Measurements from ENCODE around the gene USP9X. TPM values are rescaled to one million over a fixed set of nuclear protein-coding genes. Genes with fewer than 3 reads are reported as not detected.
A peak's percentile ranks its signal among the peaks of the same experiment; 100 is the strongest.
"Not testable (repeated sequence)": the region's sequence is repeated elsewhere in the genome, so short reads cannot be mapped to it uniquely, and the experiment has no call there.

Gene USP9X
- polyA plus RNA-seq, 3 donors, result 65.4 to 67.9 (median 65.8) TPM

DNA sequence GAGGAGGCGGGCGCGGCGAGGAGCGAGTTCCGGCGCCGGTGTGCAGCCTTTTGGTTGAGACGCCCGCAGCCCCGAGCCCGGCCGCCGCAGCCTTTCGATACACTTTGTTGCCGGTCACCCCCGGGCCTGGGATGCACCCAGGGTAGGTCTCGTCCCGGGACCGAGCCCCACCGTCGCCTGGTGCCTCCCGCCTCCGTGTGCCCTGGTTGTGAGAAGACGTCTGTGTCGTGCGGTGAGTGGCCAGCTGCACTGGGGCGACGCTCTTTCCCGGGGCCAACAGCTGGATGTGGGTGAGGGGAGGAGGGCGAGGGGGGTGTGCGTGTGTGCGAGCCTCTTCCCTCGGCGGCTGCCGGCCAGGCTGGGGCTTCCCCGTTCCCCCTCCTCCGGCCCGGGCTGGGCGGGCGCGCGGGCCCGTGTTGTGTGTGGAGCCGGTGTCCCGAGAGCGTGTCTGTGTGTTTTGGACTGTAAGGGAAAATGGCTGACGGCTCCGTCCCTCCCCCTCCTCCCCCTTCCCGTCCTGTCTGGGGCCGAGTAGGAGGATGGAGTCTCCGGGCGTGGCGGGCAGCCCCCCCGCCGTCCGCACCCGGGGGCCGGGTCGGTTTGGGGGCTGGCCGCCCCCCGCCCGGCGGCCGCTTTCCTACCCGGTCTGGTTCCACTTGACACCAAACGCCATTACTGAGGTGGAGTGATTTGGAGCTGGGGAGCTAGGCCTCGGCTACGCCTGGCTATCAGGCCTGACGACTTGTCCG, 807 bp downstream of the USP9X start:
- DNase-seq (ENCODE audit: low read depth in 3 of 3, low spot score in 2 of 3), result no peak

DNA sequence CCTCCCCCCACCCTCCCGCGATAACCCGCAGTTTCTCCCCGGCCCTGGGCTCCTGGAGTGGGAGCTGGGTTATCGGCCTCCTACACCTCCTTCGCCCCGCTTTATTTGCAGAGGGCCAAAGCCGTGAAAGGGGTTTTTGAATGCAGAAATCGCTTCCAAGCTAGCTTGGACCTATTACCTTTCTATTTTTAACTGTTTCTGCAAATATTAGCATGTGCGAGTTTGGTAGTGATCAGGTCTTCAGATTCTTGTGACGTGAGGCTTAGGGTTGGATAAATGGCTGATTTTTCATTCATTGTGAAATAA, 1.3 kb downstream of the USP9X start:
- no peak for DNase-seq (ENCODE audit: low read depth in 3 of 3, low spot score in 2 of 3)

DNA sequence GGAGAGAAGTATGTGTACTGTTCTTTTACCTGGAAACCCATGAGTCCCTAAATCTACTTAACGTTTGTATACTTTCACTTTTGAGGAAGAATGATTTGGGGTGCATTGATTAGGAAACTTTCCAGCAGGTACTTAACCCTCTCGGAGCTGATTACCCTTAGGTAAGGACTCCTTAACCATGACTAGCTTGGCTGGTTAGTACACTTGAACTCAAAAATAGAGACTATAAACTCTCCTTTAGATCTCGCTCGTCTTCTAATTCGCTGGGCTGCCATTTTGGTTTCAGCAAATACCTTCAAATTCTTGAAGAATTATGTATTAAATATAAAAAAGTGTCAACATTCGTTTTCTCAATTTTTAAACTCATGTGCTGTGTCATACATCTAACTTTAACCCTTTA, 2.0 kb downstream of the USP9X start:
- no peak for DNase-seq (ENCODE audit: low read depth in 3 of 3, low spot score in 2 of 3)

DNA sequence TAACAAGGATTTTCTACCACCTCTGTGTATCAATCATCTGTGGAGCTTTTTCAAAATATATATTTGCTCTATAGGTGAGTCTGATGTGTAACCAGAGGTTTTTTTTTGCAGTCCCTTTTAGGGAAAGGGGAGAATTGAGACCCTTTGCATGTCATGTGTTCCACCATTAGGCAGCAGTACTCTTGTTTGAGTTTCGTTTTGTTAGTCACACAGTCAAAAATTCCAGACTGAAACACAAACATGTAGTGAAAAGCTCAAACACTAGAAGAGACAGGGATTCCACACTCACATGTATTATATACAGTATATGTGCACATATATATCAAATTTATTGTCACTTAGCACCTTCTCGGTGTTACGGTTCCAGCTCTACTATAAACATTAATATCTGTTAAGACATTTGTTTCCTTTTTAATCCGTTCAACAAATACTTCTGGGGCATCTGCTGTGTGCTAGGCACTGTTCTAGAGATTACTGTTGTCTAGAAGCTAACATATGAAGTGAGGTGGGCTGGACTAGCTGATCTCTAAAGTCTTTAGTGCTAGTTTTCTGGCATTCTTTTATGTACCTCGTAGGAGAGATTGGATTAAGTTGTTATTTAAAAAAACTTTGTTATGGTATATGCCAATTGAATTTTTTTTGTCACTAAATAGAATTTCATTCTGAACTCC, 5.5 kb downstream of the USP9X start:
- no peak for DNase-seq (ENCODE audit: low read depth in 3 of 3, low spot score in 2 of 3)

DNA sequence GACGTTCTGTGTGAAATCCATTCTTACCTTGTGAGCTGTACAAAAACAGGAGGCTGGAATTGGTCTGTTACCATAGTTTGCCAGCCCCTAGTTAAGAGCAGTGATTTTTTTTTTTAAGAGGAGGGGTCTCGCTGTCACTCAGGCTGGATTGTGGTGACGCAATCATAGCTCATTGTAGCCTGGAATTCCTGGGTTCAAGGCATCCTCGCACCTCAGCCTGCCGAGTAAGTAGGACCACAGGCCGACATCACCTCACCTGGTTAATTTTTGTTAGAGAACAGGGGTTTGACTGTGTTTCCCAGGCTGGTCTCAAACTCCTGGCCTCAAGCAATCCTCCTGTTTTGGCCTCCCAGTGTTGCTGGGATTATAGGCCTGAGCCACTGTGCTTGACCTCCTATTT, 7.5 kb downstream of the USP9X start:
- no peak for DNase-seq (ENCODE audit: low read depth in 3 of 3, low spot score in 2 of 3)

DNA sequence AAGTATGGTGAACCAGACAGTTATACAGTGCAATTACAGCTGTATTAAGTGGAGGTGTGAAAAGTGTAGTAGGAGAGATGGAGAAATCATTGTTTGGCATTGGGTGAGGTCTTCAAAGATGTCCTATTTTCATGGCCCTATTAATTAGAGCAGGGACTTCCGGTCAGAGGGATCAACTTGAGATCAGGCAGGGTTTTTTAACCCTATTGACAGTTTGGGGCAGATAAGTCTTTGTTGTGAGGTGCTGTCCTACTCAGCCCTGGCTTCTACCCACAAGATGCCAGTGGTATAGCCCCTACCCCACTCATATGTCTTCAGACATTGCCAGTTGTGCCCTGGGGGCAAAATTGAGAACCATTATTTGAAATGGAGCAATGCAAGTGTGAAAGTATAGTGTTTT, 9.9 kb downstream of the USP9X start:
- DNase-seq (ENCODE audit: low read depth in 3 of 3, low spot score in 2 of 3), result no peak

DNA sequence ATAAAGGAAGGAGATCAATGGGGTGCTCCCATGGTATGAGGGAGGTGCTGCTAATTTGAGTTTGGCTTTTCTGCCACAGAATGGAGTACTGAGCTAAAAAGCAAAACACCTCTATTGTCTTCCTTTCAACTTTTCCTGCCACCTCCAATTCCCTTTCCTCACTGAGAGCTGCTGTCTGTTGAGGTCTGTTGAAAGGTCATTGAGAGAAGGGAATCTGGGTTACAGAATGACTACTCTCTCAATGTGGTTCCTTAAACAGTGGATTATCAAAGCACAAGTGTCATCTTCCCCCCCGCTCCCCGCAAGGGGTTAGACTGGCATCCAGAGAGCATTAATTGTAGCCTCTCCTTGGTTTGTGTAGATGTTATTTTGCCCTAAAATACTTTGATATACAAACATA, 10.7 kb downstream of the USP9X start:
- DNase-seq (ENCODE audit: low read depth in 3 of 3, low spot score in 2 of 3), result no peak

DNA sequence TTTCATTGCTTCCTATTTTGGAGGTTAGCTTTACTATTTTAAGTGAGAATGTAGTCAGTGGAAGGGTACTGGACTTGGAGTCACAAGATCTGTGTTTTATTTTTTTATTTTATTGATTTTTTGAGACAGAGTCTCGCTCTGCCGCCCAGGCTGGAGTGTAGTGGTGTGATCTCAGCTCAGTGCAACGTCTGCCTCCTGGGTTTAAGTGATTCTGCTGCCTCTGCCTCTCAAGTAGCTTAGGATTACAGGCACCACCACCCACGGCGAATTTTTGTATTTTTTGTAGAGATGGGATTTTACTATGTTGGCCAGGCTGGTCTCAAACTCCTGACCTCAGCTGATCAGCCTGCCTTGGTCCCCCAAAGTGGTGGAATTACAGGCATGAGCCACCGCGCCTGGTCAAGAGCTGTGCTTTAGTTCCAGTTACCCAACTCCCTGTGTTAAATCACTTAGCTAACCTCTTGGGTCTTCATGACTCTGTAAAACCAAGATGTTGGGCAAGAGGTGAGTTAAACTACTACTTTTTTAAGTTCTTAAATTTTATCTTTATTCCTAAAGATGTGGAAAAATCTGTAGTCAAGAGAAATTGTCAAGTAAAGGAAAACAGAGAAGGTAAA, 11.2 kb downstream of the USP9X start:
- DNase-seq (ENCODE audit: low read depth in 3 of 3, low spot score in 2 of 3), result no peak

DNA sequence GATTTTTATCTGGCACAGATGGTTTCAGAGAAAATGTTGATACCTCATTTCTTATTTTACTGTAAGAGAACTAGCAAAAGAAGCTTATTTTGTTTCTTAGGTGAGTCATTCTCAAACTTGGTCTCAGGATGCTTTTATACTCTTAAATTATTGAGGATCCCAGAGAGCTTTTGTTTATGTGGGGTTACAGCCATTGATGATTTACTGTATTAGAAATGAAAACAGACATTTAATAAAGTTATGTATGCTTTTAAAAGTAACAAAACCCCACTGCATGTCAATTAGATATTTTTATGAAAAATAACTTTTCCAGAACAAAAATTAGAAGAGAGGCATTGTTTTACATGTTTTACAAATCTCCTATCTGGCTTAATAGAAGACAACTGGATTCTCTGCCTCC, 12.1 kb downstream of the USP9X start:
- DNase-seq (ENCODE audit: low read depth in 3 of 3, low spot score in 2 of 3), result no peak

DNA sequence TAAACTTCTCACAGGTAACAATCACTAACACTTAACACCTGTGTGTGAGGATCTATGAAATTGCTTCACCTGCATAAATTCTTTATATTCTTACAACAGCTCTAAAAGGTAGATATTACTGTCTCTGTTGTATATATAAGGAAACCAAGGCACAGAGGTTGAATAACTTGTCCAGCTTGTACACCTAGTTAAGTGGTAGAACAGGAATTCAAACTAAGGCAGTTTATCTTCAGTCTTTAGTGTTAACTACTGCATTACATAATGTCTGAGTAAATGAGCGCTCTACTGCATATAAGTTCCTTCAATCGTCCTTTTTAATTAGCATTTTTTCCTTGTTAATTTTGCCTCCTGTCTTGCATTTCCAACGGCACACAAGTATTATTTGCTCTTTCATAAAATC, 15.0 kb downstream of the USP9X start:
- no peak for DNase-seq (ENCODE audit: low read depth in 3 of 3, low spot score in 2 of 3)

DNA sequence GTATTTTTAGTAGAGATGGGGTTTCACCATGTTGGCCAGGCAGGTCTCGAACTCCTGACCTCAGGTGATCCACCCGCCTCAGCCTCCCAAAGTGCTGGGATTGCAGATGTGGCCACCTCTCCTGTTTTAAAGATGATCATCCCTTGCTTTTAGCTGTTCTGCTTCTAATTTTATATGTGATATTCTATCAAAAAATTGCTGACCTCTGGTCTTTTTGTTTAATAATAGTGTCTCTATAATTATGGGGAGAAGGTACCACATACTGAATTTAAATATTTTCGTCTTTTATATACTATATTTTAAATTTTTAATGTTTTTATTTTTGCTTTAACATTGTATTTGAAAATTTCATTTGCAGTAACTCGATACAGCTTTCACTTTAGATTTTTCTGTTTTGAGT, 15.6 kb downstream of the USP9X start:
- no peak for DNase-seq (ENCODE audit: low read depth in 3 of 3, low spot score in 2 of 3)

DNA sequence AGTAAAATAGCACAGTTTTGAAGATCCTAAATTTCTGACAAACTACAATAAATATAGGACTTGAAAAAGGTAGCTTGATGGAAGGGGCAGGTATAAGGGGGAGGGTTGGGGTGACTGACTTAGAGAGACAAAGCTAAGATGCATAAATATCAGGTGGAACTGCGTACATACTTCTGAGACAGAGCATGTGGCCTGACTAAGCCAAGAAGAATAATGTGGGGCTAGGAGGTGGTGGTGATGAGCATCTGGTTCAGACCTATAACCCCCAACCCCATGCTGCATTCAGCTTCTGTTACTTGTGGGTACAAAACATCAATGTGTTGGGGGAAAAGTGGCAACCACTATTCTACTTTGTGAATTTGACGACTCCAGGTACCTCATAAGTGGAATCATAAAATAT, 19.8 kb downstream of the USP9X start:
- no peak for DNase-seq (ENCODE audit: low read depth in 3 of 3, low spot score in 2 of 3)

DNA sequence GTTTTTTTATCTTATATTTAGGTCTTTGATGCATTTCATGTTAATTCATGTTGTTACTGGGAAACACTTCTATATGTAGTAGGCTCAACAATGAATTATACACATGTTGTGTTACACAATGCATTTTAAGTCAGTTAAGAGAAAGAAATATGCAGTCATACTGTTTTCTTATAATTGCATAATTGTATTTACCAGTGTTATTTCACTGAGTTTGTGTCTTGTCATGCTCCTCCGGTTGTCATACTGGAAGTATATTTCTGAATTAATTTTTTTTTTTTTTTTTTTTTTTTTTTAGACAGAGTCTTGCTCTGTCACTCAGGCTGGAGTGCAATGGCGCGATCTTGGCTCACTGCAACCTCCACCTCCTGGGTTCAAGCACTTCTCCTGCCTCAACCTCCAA, 21.0 kb downstream of the USP9X start:
- not testable (repeated sequence) for DNase-seq (ENCODE audit: low read depth in 3 of 3, low spot score in 2 of 3)

DNA sequence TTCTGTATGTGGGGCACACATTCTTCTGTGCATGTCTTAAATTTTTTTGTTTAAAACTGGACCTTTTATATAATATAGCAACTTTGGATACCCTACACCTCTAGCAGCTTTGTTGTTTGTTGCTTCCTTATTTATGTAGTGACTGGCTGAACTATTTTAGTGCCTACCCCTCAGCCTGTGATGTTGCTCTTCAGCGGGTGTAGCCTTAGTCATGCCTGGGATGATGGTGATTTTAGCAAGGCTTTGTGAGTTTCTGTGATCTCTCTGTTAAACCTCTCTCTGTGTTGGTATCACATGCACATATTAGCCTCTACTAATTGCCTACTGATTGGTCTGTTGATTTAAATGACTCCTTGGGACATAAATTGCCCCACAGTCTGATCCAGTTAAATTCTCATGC, 22.8 kb downstream of the USP9X start:
- no peak for DNase-seq (ENCODE audit: low read depth in 3 of 3, low spot score in 2 of 3)

DNA sequence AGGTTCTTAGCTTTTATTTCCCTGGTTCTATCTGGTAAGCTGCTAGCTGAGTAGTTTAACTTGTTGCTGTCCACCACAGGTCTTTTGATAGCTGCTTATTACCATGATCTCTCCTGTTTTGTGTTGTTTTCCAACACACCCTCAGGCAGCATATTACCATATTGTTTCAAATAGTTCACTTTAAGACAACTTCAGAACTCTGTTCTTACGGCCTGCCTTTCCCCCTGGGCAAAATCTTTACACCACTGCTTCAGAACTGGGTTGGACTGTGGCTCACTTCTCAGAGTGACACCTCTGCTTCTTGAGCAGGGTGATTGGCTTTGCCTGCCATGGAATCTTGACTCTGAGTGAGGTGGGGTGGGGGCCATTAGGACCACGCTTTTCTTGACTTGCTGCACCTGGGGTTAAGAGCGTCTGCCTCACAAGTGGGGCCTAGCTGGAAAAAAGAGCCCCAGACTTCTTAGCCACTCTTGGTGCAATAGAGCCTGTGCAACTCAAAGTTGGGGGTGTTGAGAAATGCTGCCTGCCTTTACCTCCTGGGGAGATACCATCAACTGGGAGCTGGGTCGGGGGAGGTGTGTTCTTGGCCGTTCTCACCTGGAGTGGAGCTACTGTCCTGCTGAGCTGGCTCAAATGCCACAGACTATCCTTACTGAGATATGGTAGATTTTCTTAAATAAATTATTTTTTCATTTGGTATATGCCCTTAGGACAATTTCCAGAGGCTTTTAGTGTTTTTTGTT, 23.4 kb downstream of the USP9X start:
- DNase-seq (ENCODE audit: low read depth in 3 of 3, low spot score in 2 of 3), result no peak

DNA sequence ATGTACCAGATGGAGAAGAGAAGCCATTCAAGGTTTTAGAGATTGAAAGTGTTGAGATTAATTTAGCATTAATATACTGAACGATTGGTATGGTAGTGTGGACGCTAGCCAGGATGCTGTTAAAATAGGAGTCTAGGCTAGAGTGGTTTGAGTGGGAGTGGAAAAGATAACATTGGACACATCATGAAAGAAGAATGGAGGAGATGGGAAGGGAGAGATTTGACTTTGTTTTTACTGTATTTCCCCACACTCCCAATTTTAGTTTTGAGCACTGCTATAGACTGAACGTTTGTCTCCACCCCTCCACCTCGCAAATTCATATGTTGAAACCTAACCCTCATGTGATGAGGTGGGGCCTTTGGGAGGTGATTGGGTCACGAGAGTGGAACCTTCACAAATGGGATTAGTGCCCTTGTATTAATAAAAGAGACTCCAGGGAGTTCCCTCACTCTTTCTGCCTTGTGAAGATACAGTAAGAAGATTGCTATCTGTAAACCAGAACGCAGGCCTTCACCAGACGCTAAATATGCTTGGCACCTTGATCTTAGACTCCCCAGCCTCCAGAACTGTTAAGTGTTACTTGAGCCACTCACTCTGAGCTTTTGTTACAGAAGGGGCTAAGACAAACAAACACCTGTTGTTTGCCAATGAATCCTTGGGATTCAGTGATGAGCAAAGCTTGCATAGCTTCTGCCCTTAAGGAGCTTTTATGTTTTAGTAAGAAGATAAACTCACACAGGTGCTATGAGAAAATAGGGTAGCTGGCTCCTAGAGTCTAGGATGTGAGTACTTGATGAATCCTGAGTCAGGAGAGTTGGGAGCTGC, 25.8 kb downstream of the USP9X start:
- no peak for DNase-seq (ENCODE audit: low read depth in 3 of 3, low spot score in 2 of 3)

DNA sequence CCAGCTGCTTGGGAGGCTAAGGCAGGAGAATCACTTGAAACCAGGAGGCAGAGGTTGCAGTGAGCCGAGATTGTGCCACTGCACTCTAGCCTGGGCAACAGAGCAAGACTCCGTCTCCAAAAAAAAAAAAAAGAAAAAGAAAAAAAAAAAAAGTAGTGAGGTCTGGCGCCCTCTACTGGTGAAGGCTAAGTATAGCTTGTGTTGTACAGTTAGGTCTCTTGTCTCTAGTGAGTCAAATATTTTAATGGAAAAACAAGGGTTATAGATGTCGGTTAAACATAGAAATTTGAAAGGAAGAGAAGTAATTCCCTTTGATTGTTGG, 29.8 kb downstream of the USP9X start:
- peak in 2 of 3 donors; percentile 2 to 7 for DNase-seq (ENCODE audit: low read depth in 3 of 3, low spot score in 2 of 3)

DNA sequence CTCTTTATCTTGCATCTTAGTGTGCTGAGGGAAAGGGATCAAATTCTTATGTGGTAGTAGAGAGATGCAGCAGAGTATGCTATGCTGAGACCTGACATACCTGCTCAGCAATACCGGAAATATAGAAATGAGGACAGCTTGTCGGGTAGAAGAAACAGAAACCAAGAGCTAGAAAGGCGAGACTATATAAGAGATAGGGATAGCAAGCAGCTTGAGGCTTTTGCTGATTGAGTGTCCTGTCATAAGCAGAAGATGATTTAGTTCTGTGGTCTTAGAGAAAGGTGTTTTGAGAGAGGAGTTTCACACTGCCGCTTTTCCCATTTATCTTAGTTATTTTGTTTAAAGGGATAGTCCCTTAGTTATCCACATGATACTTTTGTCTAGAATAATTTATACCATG, 31.7 kb downstream of the USP9X start:
- no peak for DNase-seq (ENCODE audit: low read depth in 3 of 3, low spot score in 2 of 3)

DNA sequence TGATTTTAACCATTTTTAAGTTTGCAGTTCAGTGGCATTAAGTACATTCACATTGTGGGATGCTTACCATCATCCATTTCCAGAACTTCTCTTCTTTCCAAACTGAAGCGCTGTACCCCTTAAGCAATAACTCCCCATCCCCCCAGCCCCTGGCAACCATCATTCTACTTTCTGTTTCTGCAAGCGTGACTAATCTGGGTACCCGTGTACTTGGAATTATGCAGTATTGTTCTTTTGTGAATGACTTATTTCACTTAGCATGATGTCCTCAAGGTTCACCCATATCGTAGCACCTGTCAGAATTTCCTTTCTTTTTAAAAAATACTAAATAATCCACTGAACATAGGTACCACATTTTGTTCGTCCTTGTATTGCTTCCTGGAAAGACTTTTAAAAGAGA, 32.9 kb downstream of the USP9X start:
- no peak for DNase-seq (ENCODE audit: low read depth in 3 of 3, low spot score in 2 of 3)

DNA sequence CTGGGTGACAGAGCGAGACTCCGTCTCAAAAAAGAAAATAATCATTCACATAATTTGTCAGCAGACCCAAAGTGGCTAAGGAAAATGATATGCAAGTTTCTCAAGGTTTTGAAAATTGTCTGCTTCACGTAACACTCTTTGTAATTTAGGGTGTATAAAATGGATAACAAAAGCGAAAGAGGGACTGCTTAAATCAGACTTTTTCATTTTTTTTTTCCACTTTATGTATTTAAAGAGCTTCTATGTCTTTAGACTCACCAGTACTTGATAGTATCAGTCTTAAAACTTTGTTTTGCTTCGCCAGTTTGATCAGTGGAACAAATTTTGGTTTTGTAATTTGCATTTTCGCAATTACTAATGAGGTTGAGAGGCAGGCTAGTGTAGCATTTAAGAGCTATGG, 34.6 kb downstream of the USP9X start:
- DNase-seq (ENCODE audit: low read depth in 3 of 3, low spot score in 2 of 3), result no peak

DNA sequence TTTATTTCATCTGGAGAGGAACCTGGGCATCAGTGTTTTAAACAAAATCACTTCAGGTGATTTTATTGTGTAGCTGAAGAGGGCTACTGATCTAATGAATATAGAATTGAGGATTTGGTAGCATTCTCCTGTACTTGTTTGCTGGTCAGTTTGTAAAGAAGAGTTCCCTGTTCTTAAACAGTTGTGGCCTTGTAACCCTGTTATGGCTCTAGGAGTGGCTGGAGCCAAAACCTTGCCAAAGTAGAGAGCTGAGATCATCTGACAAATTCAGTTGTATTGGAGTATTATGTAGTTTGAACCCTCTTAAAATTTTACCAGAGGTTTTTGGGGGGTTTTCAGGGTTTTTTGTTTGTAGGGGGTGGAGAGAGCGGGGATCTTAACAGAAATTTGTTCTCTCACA, 36.5 kb downstream of the USP9X start:
- DNase-seq (ENCODE audit: low read depth in 3 of 3, low spot score in 2 of 3), result no peak
